T47D (cell line): ENCODE results near the gene CSF2.

Experiments used
- DNase-seq, 2 experiments: peaks; one replicate each; pipeline versions ENCODE4 v3.0.0 to v3.0.0-alpha.2; 2011 to 2012; ENCODE audit warnings: low read depth in 1 of 2, low spot score in 1 of 2
- JUND ChIP-seq: IDR thresholded peaks from 2 replicates; pipeline ENCODE4 v1.6.1; 2012; ENCODE audit warnings: low read depth
- in situ Hi-C: cut with HindIII; loops from 2 replicates; pipeline ENCODE4 v1.10.0; 2016; ENCODE audit warnings: low sequenced_read_pairs, low pct_unique_long_range_greater_than_20kb

The CSF2 gene

DNA sequence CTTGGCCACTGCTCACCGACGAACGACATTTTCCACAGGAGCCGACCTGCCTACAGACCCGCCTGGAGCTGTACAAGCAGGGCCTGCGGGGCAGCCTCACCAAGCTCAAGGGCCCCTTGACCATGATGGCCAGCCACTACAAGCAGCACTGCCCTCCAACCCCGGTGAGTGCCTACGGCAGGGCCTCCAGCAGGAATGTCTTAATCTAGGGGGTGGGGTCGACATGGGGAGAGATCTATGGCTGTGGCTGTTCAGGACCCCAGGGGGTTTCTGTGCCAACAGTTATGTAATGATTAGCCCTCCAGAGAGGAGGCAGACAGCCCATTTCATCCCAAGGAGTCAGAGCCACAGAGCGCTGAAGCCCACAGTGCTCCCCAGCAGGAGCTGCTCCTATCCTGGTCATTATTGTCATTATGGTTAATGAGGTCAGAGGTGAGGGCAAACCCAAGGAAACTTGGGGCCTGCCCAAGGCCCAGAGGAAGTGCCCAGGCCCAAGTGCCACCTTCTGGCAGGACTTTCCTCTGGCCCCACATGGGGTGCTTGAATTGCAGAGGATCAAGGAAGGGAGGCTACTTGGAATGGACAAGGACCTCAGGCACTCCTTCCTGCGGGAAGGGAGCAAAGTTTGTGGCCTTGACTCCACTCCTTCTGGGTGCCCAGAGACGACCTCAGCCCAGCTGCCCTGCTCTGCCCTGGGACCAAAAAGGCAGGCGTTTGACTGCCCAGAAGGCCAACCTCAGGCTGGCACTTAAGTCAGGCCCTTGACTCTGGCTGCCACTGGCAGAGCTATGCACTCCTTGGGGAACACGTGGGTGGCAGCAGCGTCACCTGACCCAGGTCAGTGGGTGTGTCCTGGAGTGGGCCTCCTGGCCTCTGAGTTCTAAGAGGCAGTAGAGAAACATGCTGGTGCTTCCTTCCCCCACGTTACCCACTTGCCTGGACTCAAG, 1.5 kb downstream of the CSF2 start:
- in situ Hi-C loops, result no loop called here
- peak in 1 of 2 experiments; percentile 29 for DNase-seq
- no peak for TF ChIP-seq JUND

DNA sequence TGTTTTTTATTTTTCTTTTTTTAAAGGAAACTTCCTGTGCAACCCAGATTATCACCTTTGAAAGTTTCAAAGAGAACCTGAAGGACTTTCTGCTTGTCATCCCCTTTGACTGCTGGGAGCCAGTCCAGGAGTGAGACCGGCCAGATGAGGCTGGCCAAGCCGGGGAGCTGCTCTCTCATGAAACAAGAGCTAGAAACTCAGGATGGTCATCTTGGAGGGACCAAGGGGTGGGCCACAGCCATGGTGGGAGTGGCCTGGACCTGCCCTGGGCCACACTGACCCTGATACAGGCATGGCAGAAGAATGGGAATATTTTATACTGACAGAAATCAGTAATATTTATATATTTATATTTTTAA, 2.1 kb downstream of the CSF2 start:
- in situ Hi-C loops, result no loop called here
- TF ChIP-seq JUND, result no peak
- DNase-seq, result no peak

DNA sequence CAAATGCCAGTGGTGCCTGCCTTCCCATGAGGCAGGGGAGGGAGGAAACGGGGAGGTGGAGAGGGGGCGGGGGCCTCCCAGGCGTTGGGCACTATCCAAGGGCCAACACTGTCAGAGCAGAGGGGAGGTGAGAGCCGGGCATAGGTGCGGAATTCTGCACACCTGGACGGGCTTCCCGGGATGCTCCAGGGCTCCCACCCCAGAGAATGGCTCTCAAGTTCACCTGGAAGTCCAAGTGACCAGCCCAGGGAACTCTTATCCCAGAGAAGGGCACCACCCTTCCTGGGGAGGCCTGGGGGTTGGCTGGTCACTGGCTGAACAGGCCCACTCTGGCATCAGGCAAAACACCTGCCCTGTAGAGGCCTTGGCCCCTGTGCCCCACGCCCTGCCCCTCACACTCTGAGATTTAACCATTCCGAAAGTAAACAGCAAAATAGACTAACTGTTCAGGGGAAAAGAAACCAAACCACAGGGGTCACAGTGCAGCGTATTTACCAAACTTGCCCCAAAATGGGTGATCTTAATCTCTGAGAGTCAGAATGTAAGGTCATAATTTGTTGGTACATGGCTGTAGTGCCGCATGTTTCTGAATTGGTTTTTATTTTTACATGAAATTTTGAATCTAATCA, 2.7 kb downstream of the CSF2 start:
- TF ChIP-seq JUND, result no peak
- no peak for DNase-seq
- in situ Hi-C loops, result no loop called here

DNA sequence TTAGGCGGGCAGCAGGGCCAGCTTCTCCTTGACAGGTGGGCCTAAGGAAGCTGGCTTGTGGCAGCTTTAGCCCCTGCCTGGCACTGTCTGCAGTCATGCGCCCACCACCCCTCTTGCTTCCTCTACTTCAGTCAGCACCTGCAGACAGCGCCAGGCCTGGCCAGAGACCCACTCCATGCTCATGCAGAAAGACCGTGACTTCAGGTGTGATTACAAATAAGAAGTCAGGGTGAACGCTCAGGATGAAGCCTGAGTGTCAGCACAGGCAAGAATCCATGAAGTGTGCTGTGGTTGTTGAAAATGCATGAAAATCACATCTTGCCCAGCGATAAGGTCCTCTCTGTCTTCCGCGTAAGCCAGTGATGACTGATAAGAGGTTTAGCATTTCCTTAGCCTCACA, 3.4 kb downstream of the CSF2 start:
- in situ Hi-C loops, result no loop called here
- no peak for DNase-seq
- TF ChIP-seq JUND, result no peak

DNA sequence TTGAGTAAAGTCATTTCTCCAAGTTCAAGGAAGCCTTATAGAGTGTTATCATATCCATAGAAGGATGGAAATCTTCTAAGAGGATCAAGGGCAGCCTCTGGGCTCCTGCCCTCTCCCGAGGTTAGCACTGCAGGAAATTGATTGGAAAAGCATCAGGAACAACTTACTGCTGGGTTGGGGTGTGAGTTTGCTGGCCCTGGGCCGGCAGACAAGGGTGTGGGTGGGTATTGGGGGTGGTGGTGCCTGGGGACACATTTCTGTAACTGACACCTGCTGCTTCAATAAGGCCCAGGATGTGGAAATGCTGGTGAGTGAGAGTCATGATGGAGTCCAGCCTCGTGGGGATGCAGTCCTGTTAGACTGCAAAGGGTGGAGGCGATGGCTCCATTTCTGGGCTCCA, 5.5 kb downstream of the CSF2 start:
- TF ChIP-seq JUND, result no peak
- DNase-seq, result no peak
- in situ Hi-C loops, result no loop called here

DNA sequence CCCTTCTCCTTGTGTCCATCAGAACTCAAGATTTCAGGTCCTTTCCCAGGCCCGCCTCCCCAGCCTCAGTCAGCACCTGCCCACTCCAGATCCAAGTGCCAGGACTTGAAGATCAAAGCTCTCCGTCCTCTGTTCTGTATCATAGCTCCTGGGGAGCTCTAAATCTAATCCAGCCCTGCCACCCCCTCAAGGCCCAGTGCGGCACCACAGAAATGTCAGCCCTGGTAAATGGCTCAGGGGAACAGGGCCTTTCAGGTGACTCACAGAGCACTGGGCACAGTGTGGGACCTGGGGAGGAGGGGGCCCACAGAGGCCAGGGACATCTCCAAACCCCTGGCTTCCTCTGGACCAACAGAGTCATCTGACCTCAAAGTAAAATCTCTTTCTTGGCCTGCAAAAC, 6.0 kb downstream of the CSF2 start:
- TF ChIP-seq JUND, result no peak
- no peak for DNase-seq
- in situ Hi-C loops, result no loop called here

DNA sequence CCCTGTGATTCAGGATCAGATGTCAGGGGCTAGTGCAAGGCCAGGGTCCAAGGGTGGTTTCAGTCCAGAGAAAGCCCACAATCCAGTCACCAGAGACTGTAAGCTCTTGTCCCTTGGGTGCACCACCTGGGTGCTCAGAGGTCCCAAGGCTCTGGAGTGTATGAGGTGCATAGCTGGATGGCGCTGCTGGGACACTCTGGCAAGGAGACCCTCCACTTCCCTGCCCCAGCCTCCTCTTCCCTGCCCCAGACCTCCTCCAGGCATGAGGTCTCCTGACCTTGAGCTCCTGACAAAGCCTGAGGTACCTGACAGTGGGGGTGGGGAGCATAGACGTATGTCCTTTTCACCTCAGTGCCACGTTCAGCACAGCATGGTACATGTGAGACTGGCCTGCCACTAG, 7.0 kb downstream of the CSF2 start:
- no peak for TF ChIP-seq JUND
- in situ Hi-C loops, result no loop called here
- no peak for DNase-seq

DNA sequence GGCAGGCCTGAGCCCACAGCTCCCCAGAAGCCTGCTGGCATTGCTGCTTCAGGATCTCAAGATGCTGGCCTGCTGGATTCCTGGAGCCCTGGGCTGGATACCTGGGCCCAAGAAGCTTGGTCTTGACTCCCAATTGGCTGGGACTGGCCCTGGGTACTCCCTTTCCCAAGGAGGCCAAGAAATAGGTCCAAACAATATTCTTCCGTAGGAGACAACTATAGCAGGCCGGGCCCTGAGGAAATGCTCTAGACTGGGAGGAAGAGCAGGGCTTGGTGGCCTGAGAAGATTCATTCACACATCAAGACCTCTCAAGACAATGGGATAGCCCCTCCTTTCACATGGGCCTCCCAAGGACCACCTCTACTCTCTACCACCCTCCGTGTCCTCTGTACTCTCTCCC, 7.9 kb downstream of the CSF2 start:
- TF ChIP-seq JUND, result no peak
- no peak for DNase-seq
- in situ Hi-C loops, result no loop called here

DNA sequence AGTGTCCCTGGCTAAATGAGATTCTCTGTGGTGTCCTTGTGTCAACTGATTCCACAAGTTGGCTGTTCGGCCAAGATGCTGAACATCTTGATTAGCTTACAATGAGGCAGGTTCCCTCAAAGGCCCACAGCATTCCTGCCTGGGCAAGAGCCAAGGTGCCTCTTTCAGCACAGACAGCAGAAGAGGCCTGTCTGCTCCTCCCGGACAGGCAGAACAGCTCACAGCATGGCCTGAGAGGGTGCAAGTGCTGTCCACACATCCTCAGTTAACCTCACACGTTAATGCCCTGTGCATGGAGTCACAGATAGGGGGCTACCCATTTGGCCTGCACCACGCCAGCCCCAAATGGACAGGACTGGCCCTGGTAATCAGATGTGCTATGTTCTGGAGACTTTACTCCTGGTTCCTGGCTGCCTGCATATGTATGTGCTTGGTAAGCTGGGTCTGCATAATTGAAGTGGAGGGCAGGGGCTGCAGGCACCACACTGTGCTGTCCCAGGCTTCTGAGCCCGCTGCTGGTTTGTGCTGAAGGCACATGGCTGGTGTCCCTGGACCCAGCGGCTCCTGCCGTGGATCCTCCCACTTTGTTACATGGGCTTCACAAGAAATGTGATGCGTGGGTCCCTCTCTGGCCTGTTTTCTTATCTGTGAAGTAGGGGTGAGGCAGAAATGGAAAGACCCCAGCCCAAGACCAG, 8.9 kb downstream of the CSF2 start:
- in situ Hi-C loops, result no loop called here
- no peak for DNase-seq
- TF ChIP-seq JUND, result no peak

DNA sequence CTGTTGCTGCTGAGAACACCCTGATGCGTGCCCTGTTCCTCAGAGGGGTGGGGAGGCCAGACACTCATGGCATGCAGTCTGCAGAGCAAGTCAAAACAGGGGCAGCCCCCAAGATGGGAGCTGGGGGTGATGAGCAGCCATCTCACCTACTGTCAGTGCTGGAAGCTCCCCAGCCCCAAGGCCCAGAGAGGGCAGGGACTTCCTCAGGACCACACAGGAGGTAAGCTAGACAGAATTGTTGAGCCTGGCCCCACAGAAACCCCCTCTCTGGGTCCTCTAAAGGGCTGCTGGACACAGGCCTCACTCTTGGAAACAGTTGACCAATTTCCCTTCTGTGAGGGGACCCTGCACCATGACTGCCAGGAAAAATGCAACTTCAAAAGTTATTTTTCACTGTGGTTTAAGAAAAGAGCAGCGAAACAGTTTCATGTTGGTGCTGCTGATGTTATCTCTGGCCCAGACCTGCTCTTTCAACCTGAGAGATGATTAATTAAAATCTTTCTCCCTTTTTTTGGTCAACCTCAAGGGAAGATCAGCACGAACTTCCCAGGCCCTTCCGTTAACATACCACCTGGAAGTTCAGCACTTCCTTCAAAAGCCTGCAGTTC, 9.6 kb downstream of the CSF2 start:
- in situ Hi-C loops, result no loop called here
- no peak for DNase-seq
- TF ChIP-seq JUND, result no peak

DNA sequence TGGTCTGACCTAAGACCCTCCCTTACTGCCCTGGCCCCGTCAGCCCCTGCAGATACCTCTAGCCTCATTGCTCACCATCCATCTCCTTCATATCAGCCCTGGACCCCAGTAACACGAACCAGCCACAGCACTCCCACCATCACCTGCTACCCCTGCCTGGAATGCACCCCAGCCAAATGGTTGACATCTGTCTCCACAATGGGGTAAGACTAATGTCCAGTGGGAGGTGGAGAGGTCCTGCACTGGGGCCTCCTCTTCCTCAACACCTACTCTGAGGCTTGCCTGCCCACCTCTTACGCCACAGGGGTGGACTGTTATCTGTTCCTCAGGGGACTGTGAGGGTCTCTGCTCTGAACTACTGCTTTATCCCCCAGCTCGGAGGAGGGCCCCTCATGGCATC, 12.1 kb downstream of the CSF2 start:
- DNase-seq, result no peak
- in situ Hi-C loops, result no loop called here

DNA sequence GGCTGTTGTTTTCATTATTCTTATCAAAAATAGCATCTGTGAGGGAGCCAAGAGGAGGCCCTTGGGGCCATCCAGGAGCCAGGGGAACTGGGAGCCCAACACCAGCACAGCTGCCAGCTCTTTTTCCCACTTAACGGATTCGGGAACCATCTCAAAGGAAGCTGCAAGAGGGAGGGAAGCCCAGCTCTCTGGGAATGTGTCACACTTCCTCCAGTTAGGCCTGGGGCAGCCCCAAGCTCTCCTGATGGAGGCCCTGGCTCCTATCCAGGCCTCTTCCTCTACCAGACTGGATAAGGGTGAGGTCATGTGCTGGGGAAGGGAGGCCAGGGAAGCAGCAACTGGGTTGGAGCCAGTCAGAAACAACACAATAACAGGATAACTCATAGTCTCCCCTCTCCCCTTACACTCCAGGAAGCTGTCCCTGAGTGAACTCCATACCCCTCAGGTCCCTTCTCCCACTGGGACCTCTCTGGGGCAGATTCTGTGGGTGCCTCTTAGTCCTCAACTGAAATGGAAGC, 12.7 kb downstream of the CSF2 start:
- no peak for TF ChIP-seq JUND
- in situ Hi-C loops, result no loop called here
- peak in 1 of 2 experiments; percentile 9 for DNase-seq

More for the DNA sequence above, 12.1 kb downstream of the CSF2 start:
- TF ChIP-seq JUND, result no peak
